ENCODE measurements around the gene KCNE1. TPM values are rescaled to one million over a fixed set of nuclear protein-coding genes. Genes with fewer than 3 reads are reported as not detected.

KCNE1 gene
- total and polyA plus RNA-seq, 2 of the 4 experiments (the other 2 are of a cell fraction) = 0.46 to 0.90 TPM

GRCh38 chr21:34545079-34545884 lies 33.3 kb upstream of the KCNE1 start:
- peak overlapping the region; percentile 100 for H3K23ac ChIP-seq (ENCODE audit: low read depth, low read length)
- WGBS, 2 experiments (ENCODE audit: extremely low coverage in 2 of 2, insufficient read length in 1 of 2) = 58% methylated on average over 4 of the region's 10 CpGs; no CpG with 5 or more reads in 1 of the 2 experiments
- H3K27me3 ChIP-seq (ENCODE audit: control insufficient read depth, insufficient read depth, low read length) = no peaks in the 10 kb centered on the region
- ChIA-PET POLR2A (ENCODE audit: unreplicated experiment) (interaction anchor here (1.8 kb wide), 1 partner anchor 19 kb away, joined by 9 read pairs; no protein-coding TSS in a partner anchor), CTCF (interaction anchor here (0.7 to 1.5 kb wide), 2 partner anchors 58 to 178 kb away, joined by 3 read pairs; no protein-coding TSS in a partner anchor)
- H2AK5ac ChIP-seq (ENCODE audit: low read depth, low read length) = peak overlapping the region; percentile 100
- peaks cover 20% of the 10 kb centered on the region; the same call in 1 of the 2 replicates for H3K9me1 ChIP-seq (ENCODE audit: insufficient read depth, low read length)
- H3K18ac ChIP-seq (ENCODE audit: low read depth, low read length) = peak overlapping the region; percentile 96
- DNase-seq (peak; percentile 73), ATAC-seq (ENCODE audit: low read depth) (peak; percentile 93)
- H2AFZ ChIP-seq (replicated peaks; ENCODE audit: low read length, poor library complexity) = peak overlapping the region; percentile 93
- peak overlapping the region; percentile 95 for H2AK9ac ChIP-seq (replicated peaks; ENCODE audit: low read depth, low read length, poor library complexity)
- peak overlapping the region; percentile 100 for H3K14ac ChIP-seq (replicated peaks; ENCODE audit: low read depth, low read length)
- dilution Hi-C loops (cut with HindIII; ENCODE audit: low sequenced_read_pairs, unreplicated experiment) (no loop called here), intact Hi-C loops (cut with micrococcal nuclease) (loop anchor here (2.0 kb wide), 1 partner anchor 18 kb away; no protein-coding TSS in a partner anchor), in situ Hi-C loops (cut with MboI; ENCODE audit: low sequenced_read_pairs) (no loop called here)
- H3K4me2 ChIP-seq (ENCODE audit: low read depth, low read length) = peak overlapping the region; percentile 81
- H2BK20ac ChIP-seq (ENCODE audit: low read depth, low read length) = peak overlapping the region; percentile 100
- TF ChIP-seq CEBPB (IDR thresholded peaks at IDR 0.05; ENCODE audit: low read depth, low read length) (peak; percentile 68; the same call in 1 of the 2 replicates), MXI1 (IDR thresholded peaks at IDR 0.05; ENCODE audit: borderline replicate concordance, low read depth, low read length) (no peak), FOS (IDR thresholded peaks at IDR 0.05; ENCODE audit: low read depth, low read length) (no peak)
- TF ChIP-seq, protein P1, sequence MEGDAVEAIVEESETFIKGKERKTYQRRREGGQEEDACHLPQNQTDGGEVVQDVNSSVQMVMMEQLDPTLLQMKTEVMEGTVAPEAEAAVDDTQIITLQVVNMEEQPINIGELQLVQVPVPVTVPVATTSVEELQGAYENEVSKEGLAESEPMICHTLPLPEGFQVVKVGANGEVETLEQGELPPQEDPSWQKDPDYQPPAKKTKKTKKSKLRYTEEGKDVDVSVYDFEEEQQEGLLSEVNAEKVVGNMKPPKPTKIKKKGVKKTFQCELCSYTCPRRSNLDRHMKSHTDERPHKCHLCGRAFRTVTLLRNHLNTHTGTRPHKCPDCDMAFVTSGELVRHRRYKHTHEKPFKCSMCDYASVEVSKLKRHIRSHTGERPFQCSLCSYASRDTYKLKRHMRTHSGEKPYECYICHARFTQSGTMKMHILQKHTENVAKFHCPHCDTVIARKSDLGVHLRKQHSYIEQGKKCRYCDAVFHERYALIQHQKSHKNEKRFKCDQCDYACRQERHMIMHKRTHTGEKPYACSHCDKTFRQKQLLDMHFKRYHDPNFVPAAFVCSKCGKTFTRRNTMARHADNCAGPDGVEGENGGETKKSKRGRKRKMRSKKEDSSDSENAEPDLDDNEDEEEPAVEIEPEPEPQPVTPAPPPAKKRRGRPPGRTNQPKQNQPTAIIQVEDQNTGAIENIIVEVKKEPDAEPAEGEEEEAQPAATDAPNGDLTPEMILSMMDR (conservative IDR thresholded peaks at IDR 0.05; ENCODE audit: low read depth, low read length) = no peak
- peak overlapping the region; percentile 99 for H2BK5ac ChIP-seq (ENCODE audit: low read depth, low read length, poor library complexity, severe bottlenecking)
- H3K27ac ChIP-seq (ENCODE audit: insufficient read depth, low read length) = peak overlapping the region; percentile 99
- H3K9ac ChIP-seq (ENCODE audit: low read depth, low read length) = peak overlapping the region; percentile 86
- H3K4me1 ChIP-seq (ENCODE audit: control insufficient read depth, insufficient read depth, low read length) = peaks cover 13% of the 10 kb centered on the region
- peak overlapping the region; percentile 94 to 100 for H4K8ac ChIP-seq (ENCODE audit: low read depth in 2 of 2, low read length in 2 of 2)
- no peaks in the 10 kb centered on the region for H3K9me3 ChIP-seq (ENCODE audit: control insufficient read depth, insufficient read depth, low read length)
- H3K4ac ChIP-seq (ENCODE audit: low read depth, low read length) = peak overlapping the region; percentile 100
- H4K20me1 ChIP-seq (ENCODE audit: insufficient read depth, low read length) = no peaks in the 10 kb centered on the region
- H2BK15ac ChIP-seq (ENCODE audit: low read depth, low read length) = peak overlapping the region; percentile 98
- no peak overlapping the region for H3K4me3 ChIP-seq (ENCODE audit: insufficient read depth, low read depth, low read length)
- peak overlapping the region; percentile 100 for H2BK120ac ChIP-seq (ENCODE audit: low read depth, low read length)
- H4K5ac ChIP-seq (ENCODE audit: low read depth, low read length) = peak overlapping the region; percentile 94
- peak overlapping the region; percentile 99 for H4K91ac ChIP-seq (ENCODE audit: insufficient read depth, low read depth, low read length)
- no peaks in the 10 kb centered on the region for H3K36me3 ChIP-seq (ENCODE audit: control insufficient read depth, insufficient read depth, low read length)
- peak overlapping the region; percentile 98 for H3K56ac ChIP-seq (ENCODE audit: extremely low read depth, insufficient read depth, low read length)
- BruUV-seq (replicated peaks) = no TSS peak
- peaks cover 12 to 54% of the 10 kb centered on the region in 2 experiments for H3K79me1 ChIP-seq (ENCODE audit: low read depth in 1 of 2, low read length in 2 of 2)
